Endometrial microvascular endothelial cells (primary cell): ENCODE data around the gene HLA-DQB2. TPM values are rescaled to one million over a fixed set of nuclear protein-coding genes. Genes with fewer than 3 reads are reported as not detected.
"Not testable (repeated sequence)": the region's sequence is repeated elsewhere in the genome, so short reads cannot be mapped to it uniquely, and the experiment has no call there.

Experiments
- in situ Hi-C: cut with HindIII; loops from 2 replicates; pipeline ENCODE4 v1.10.0; 2017; ENCODE audit warnings: low sequenced_read_pairs, low pct_unique_long_range_greater_than_20kb; ENCODE audit errors: inconsistent ontology term
- total RNA-seq: library from RNA; depleted of rRNA; stranded (reverse); fragments of >200 nt; gene quantifications from one replicate; pipeline ENCODE4 v1.2.3, GENCODE V29; 2015; ENCODE audit errors: inconsistent ontology term

HLA-DQB2 gene
- total RNA-seq, 1 donor from 2014 or later = not detected

GRCh38 chr6:32759669-32760068 lies 3.7 kb downstream of the HLA-DQB2 start:
- in situ Hi-C loops = no loop called here

GRCh38 chr6:32752580-32752979 lies 10.8 kb downstream of the HLA-DQB2 start:
- in situ Hi-C loops = no loop called here

- in situ Hi-C loops = not testable (repeated sequence)
Measured at GRCh38 chr6:32745649-32746048, 17.7 kb downstream of the HLA-DQB2 start.

DNA sequence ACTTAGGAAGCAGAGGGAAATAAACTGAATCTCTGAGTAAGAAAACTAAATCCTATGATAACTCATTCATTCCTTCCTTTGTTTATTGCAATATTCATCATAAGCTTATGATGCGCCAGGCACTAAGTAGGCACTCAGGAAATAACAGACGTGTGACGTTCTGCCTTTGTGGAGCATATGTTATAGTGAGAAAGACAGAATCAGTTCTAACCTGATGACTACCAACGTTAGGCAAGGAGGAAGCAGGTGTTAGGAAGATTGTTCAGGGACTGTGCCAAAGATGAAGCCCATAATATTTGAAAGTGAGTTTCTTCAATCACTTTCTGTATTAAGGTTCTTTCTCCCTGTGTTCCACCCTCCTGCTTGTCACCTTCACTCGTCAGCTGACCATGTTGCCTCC lies 18.6 kb downstream of the HLA-DQB2 start:
- in situ Hi-C loops = no loop called here

DNA sequence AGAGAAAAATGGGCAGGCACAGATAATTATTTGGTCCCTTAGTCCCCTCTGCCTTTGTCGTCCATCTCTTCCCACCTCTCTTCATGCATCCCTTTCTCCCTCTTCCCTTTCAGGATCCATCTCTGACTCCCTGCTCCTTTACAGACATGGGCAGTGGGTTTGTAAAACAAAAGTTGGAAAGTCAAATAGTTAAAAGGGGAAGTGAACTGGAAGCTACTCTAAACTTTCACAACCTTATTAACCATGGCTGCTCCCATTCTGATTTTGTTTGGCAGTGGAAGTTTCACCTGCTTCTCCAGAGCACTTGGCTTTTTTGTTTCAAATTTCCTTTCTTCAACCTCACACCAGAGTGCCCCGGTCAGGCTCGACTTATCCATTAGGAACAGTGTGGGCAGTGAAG lies 21.0 kb downstream of the HLA-DQB2 start:
- in situ Hi-C loops = no loop called here

GRCh38 chr6:32741031-32741960 lies 22.0 kb downstream of the HLA-DQB2 start, which contains the start of gene HLA-DQA2:
HLA-DQA2 (plus strand) TSS chr6:32741391; CDS start chr6:32741444, 53 bp downstream.
- in situ Hi-C loops = no loop called here

DNA sequence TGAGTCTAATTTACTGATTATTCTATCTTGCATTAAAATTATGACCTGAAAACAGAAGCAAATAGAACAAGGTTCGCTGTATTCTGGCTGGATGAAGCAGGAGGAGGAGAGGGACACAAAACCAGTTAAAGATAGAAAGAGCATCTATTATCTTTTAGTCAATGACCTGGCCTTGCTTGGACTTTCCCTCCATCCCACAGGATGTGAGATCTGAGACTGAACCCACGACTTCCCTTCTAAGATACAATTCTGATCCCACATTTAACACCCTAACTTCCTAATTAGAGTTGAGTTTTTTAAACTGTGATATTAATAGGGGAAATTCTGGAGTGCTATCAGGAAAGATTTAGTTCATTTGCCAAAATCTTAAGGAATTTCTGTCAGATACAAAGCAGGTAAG lies 25.2 kb downstream of the HLA-DQB2 start:
- in situ Hi-C loops = no loop called here

DNA sequence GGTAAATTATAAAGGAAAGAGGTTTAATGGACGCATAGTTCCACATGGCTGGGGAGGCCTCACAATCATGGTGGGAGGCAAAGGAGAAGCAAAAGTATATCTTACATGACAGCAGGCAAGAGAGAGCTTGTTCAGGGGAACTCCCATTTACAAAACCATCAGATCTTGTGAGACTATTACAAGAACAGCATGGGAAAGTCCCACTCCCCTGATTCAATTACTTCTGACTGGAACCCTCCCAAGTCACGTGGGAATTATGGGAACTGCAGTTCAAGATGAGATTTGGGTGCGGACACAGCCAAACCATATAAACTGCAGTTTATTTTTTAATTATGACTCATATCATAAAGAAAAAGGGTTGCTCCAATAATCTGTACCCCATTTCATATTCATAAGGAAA lies 44.5 kb downstream of the HLA-DQB2 start:
- in situ Hi-C loops = no loop called here

DNA sequence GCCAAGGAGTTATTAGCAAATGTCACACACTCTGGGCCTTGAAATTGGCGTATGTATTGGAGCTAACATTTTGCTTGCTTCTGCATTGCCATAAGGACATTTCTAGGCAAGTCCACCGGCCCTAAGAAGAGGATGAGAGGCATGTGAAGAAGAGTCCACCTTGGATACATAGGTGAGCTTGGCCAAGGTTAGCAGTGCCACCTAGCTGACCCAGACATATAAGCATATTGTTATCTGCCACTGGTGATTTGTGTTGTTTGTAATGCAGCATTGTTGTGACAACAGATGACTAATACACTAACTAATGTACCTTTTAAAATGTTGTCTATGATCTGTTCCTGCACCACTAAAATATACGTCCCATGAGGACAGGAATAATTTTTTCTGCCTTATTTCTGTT lies 46.9 kb downstream of the HLA-DQB2 start:
- in situ Hi-C loops = no loop called here

DNA sequence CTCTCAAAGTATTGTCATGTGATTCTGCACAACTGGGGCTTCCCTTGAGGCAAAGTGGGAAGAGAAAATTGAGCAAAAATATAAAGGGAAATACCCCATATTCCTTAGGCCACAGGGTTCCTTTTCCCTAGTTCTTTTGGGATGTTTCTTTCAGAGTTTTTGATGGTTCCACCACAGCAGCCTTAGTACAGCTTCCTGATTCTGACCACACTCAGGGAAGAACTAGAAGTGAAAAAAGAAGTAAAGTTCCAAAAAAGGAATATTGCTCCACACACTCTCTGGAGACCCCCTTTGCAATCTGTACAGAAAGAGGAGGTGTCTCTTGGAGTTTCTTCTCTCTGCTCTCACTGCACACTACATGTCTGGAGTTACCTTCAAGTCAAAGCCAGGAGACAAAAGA lies 50.1 kb downstream of the HLA-DQB2 start:
- in situ Hi-C loops = no loop called here

GRCh38 chr6:32709625-32710024 lies 53.7 kb downstream of the HLA-DQB2 start:
- in situ Hi-C loops = no loop called here

Other genes with a start within 250 kb of the HLA-DQB2 start
- 0.37 TPM for gene HLA-DRB5, start 233.2 kb downstream of the HLA-DQB2 start, total RNA-seq
- 28.9 TPM for gene HLA-DRB1, start 173.7 kb downstream of the HLA-DQB2 start, total RNA-seq
- not detected for gene HLA-DQA1, start 126.1 kb downstream of the HLA-DQB2 start, total RNA-seq
- gene HLA-DQB1, start 96.9 kb downstream of the HLA-DQB2 start, total RNA-seq = not detected
- gene HLA-DQA2, start 22.1 kb downstream of the HLA-DQB2 start, total RNA-seq = not detected
- 1.0 TPM for gene HLA-DOB, start 53.5 kb upstream of the HLA-DQB2 start, total RNA-seq
- gene TAP2, start 75.2 kb upstream of the HLA-DQB2 start, total RNA-seq = 27.4 TPM
- 106 TPM for gene PSMB8, start 80.5 kb upstream of the HLA-DQB2 start, total RNA-seq
- 106 TPM for gene TAP1, start 90.2 kb upstream of the HLA-DQB2 start, total RNA-seq
- 97.9 TPM for gene PSMB9, start 90.7 kb upstream of the HLA-DQB2 start, total RNA-seq
- gene HLA-DMB, start 177.5 kb upstream of the HLA-DQB2 start, total RNA-seq = 3.3 TPM
- 7.3 TPM for gene HLA-DMA, start 189.6 kb upstream of the HLA-DQB2 start, total RNA-seq
- gene BRD2, start 205.1 kb upstream of the HLA-DQB2 start, total RNA-seq = 105 TPM
- gene HLA-DOA, start 246.1 kb upstream of the HLA-DQB2 start, total RNA-seq = not detected